HG03469 (cell line): ENCODE data around the gene SERF2.
"Not testable (repeated sequence)": the region's sequence is repeated elsewhere in the genome, so short reads cannot be mapped to it uniquely, and the experiment has no call there.

Experiments used
- ATAC-seq: cut with Tn5 transposase; IDR thresholded peaks from one replicate; pipeline ENCODE4 v1.9.1; 2021; ENCODE audit warnings: mild to moderate bottlenecking, moderate library complexity, moderate number of reproducible peaks; ENCODE audit not compliant: unreplicated experiment

Gene SERF2

DNA sequence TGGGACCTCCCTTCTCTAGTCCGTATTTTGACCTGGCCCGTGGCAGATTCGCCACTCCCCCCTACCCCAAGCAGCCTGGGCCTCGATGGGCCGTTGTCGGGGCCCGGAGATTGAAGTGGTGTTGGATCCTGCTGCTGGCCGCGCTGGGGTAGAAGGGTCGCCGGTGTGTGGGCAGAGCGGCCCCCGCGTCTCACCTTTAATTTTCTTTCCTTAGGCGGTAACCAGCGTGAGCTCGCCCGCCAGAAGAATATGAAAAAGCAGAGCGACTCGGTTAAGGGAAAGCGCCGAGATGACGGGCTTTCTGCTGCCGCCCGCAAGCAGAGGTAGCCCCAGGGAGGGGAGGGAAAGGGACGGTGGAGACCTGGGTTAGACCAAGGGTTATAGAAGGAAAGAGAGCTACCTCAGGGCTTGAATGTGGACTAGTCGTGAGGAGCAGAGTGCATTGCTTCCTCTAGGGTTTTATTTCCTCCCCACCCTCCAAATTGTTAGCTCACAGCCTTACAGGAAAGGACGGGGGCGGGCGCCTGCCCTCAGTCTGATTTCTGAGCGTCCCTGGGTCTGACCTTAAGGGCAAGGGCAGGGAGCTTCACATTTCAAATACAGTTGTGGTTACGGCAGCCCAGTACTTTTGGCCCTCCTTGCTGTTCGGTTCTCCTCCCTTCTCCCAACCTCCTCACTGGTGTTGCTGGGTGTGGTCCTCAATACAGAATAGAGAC, 799 bp downstream of the SERF2 start:
- no peak for ATAC-seq

DNA sequence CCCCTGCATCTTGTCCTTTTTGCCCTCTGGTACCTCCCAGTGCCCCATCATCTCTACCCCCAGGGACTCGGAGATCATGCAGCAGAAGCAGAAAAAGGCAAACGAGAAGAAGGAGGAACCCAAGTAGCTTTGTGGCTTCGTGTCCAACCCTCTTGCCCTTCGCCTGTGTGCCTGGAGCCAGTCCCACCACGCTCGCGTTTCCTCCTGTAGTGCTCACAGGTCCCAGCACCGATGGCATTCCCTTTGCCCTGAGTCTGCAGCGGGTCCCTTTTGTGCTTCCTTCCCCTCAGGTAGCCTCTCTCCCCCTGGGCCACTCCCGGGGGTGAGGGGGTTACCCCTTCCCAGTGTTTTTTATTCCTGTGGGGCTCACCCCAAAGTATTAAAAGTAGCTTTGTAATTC, 1.5 kb downstream of the SERF2 start:
- ATAC-seq = no peak

DNA sequence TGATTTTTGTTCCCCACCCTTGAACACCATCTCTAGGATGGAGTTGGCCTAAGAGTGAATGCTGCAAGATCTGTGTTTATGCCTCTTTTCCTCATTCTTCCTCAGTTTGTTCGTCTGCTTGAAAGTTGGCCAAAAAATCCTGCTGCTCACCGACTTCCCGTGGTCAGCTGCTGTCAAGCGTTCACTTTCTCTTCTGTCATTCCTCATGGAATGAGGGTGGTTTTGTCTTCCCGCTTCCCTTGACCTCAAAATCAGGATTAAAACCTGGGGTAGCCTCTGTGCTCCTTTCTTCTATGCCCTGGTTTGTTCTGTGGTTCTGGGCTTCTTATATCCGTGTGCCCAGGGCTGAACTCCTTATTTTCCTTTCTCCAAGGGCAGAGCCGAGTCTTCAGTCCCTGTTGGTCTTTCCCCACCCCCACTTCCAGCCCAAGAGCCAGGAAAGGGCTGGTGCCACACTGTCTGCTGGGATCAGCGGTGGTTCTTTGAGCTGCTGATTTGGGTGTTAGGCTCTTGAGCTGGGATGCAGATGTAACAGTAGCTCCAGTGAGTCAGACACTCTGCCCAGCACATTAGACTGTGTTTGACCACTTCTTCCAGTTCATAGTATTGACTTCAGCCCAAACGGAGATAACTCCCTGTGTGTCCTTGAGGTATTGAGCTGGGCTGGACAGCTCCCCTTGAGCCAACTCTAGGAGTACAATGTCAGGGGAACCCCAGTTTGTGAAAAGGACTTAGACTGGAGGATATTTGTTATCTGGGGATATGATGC, 2.3 kb downstream of the SERF2 start:
- no peak for ATAC-seq

DNA sequence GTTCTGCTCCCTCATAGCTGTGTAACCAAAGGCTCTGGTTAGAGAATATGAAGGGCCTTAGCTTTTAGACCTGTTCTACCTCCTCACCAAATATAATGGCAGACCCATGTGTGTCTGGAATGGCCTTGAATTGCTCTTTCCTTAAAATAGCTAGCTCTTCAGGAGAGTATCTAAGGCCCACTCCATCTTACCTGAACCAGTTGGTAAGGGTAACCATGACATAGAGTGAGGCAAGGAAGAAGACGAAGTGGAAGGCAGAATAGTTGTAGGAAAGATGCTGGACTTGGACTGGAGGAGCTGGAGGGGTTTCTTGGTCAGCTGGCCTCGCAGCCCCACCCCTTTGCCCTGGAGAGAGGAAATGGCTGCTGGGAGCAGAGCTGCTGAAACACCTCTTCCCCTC, 3.1 kb downstream of the SERF2 start:
- ATAC-seq = no peak

DNA sequence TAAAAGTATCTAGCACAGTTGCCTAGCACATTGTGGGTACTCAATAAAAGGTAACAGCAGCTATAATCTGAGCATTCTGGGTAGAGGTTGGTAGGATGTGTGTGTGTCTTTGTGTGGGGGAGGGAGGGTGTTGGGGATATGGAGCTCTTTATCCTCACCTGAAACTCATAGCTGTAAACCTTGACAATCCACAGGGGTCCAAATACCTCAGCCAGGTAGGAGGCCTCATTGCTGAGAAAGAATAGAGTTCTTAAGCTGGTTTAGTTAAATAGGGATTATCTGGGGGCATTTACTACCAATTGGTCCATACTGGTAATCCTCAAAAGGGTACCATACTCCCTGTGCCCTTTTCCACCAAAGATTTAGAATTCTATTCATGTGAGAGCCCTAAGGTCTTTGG, 3.9 kb downstream of the SERF2 start:
- ATAC-seq = no peak

DNA sequence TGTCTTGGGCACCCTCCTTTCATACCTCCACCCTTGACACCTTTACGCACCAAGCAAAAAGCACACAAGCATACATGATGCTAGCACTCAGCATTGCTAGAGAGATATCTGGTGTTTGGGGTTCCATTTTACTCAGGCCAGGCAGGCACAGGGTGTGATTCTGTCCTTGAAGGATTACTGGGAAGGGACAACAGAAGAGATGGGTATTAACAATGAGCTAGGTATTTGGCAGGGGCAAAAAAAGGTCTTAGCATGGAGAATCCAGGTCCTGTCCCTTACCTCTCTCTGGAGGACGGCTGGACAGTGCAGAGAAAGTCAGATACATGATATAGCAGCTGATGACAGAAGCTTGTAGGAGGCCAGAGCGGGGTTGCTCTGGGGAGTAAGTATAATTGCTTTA, 4.4 kb downstream of the SERF2 start:
- no peak for ATAC-seq

DNA sequence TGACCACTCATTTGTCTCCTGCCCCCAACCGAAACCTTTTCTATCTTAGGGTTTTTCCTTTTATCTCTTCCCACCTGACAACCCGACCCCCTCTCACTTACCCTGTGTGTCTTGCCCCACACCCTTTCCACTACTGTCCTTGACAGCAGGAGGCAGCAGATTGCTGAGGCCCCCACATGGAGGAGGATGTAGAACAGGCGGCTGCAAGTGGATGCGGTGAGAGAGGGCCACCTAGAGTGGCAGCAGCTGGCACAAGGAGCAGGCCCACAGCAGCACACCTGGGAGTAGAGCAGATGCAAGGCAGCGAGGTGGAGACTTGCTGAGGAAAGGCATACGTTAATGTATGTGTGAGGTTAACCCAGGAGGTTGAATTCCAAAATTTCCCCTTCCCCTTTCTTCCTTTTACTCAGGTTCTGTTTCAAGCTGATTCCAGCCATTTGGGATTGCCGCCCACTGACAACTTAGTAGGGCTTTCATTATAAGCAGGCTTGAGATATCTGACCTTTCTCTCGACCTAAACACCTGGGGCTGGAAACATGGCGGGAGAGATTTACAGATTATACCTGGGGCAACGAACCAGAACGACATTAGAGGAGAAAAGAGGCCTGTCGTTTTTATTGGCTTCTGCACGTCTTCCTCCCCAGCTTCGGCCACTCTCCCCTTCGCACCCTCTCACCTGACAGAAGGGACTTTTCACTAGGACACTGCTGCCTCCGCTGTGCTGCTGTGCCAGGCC, 7.3 kb downstream of the SERF2 start:
- ATAC-seq = no peak

DNA sequence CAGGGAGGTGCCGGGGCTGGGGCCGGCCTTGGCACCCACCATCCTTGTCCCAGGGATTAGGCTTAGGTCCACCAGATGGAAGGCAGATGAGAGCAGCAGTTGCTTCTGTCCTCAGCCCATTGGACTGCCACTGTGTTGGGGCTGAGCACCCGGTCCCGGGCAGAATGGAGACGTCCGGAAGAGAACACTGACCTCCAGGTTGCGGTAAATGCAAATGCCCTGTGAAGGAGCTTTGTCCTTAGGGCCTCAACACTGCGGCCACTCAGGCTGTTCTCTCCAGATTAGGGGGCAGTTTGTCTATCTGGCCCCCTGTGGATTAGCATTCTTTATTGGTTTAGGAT, 7.8 kb downstream of the SERF2 start, which contains the start of gene SERINC4:
SERINC4 (minus strand) TSS at position 276 of the 341 bp plus-strand sequence; CDS start at position 42, 234 bp downstream.
- ATAC-seq = no peak

DNA sequence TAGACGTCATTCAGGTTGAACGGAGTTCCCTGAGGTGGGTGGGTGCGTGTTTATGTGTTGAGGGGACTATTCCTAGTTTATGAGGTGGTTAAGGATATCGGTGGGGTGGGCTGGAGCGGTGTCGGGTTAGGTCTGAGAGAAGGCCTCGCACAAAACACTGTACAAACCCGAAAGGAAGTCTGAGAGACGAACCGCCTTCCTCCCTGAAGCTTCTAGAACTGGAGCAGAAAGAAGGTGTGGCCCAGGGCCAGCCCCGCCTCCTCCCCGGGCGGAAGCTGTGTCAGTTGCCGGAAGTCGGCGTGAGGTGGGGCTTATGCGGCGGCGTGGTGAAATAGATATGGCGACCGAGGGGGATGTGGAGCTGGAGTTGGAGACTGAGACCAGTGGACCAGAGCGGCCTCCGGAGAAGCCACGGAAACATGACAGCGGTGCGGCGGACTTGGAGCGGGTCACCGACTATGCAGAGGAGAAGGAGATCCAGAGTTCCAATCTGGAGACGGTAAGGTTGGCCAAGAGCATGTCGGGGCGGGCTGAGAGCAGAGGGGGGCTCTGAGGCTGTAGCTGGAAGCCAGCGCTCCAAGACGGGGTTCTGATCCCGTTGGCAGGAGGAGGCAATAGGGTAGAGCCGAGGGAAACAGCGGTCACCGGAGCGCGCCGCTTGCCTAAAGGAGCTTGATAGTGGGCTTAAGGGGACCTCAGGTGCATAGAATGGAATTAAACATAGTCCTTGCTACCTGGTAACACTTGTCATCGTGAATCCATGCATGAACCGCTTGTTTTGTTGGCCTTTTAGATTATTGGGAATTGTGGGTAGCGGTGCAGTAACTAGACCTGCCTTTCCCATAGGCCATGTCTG, 8.4 kb downstream of the SERF2 start, which contains the start of gene HYPK:
HYPK (plus strand) TSS at position 314 of the 856 bp plus-strand sequence; CDS start at position 338, 24 bp downstream.
- ATAC-seq = peak; percentile 42

DNA sequence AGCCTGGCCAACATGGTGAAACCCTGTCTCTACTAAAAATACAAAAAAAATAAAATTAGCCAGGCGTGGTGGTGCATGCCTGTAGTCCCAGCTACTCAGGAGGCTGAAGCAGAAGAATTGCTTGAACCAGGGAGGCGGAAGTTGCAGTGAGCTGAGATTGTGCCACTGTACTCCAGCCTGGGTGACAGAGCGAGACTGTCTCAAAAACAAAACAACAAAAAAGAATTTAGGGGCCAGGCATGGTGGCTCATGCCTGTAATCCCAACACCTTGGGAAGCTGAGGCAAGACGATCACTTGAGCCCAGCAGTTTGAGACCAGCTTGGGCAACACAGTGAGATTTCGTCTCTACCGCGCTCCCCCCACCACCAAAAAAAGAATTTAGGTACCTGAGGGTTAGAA, 10.6 kb downstream of the SERF2 start:
- ATAC-seq = not testable (repeated sequence)

DNA sequence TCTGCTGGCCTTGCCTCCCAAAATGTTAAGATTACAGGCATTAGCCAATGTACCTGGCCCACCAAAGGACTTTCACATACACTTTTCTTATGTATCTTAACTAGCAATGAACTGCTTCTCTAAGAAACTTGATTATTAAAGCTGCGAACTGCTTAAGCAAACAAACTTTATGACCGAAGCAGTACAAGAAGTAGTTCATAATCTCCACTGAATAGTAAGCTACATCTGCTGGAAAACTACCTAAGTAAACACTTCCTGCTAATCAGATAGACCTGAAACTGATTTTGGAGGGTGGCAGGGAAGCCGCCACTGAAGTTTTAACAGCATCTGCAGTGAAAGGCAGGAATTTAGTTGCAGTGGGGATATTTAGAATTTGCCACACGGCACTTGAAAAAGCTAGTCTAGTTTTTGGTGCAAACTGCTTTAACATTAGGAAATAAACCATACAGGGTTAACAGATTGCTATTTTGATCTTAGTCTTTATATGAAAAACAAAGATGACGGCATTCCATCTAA, 16.4 kb downstream of the SERF2 start:
- ATAC-seq = peak; percentile 2

DNA sequence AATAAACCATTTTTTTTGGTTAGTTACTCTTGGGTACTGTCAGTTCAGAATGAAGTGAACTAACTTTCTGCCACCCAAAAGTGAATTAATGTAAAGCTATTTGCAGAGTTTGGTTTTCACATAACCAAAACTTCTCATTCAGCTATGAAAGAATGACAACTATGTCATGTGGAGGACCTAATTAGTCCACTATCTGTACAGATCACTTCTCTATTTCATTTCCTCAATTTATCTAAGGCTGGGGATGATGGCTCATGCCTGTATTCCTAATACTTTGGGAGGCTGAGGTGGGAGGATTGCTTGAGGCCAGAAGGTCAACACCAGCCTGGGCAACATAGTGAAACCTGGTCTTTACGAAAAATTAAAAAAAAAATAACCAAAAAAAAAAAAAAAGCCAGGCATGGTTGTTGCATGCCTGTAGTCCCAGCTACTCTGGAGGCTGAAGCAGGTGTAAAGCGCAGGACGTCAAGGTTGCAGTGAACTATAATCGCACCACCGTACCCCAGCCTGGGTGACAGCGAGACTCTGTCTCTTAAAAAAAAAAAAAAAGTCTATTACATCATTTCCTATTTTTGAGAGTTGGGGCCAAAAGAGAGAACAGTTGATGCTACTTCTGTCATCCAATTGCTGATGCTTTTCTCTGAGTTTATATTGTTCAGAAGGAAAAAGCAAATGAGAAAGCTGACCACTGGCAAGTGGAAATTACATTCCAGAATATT, 17.0 kb downstream of the SERF2 start:
- peak; percentile 36 for ATAC-seq

DNA sequence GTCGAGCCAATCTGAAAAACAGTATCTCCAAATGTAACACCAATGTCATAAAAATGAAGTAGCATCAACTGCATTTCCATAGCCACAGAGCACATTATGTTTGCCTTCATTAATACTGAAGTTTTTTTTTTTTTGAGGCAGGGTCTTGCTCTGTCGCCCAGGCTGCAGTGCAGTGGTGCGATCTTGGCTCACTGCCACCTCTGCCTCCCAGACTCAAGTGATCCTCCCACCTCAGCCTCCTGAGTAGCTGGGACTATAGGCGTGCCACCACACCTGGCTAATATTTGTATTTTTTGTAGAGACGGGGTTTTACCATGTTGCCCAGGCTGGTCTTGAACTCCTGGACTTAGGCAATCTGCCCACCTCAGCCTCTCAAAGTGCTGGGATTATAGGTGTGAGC, 22.9 kb downstream of the SERF2 start:
- ATAC-seq = not testable (repeated sequence)

DNA sequence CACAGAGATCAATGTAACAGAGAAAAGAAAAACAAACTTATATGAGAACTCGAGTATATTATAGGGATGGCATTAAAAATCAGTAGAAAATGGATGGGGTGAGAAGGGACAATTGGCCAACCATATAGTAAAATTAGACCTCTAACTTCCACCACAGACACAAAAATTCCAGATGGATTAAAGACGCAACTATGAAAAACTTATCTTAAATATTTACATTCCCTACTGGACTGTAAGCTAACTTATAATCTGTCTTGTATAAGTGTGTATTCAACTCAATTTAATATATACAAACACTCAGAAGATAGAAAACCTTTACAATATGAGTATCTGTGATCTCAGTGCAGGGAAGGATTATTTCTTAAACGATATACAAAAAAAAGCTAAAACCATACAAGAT, 29.4 kb downstream of the SERF2 start:
- no peak for ATAC-seq

DNA sequence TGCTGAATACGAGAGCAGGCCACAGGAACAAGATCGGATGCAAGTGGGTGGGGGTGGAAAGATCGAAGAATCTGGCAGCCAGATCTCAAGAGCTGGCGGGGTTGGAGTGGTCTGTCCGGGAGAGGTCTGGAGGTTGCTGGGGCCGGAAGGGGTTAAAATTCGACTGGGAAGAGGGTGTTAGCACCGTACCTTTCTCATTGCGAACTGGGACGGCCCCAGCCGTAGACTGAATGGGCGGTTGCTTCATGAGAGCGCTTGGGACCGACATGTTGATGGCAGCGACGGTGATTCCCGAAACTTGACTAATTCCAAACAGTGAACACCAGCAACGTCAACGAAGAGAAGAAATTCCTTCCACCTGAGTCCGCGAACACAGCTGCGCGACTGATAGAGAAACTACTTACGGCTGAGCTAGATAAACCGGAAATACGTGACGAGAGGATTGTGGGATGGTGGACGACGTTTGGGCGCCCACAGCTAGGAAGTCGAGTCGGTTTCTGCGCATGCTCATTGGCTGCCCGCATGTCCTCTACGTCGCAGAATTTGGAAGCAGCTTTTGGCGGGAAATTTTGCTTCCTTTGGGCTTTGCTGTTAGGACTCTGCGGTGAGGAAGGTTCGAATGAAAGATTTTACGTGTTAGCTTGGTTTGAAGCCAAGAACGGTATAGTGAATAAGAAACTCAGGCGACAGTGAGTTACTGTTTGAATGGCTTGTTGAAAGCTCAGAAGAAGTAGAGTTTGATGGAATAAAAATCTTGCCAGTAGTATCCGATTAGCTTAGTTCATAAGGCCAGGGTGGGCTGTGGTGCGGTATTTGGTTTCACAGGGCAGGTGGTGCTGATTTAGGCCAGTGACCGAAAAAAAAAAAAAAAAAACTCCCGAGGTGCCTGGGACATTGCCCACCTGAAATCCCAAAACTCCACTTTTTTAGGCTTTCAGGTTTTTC, 32.5 kb downstream of the SERF2 start, which contains the start of gene MFAP1:
MFAP1 (minus strand) TSS at position 389 of the 945 bp plus-strand sequence; CDS start at position 268, 121 bp downstream.
- peak; percentile 45 for ATAC-seq

DNA sequence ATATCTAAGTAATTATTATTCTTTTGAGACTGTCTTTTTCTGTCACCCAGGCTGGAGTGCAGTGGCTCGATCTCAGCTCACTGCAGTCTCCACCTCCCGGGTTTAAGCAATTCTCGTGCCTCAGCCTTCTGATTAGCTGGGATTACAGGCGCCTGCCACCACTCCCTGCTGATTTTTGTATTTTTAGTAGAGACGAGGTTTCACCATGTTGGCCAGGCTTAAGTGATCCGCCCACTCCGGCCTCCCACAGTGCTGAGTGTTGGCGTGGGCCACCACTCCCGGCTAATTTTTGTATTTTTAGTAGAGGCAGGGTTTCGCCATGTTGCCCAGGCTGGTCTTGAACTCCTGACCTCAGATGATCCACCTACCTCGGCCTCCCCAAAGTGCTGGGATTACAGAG, 33.2 kb downstream of the SERF2 start:
- not testable (repeated sequence) for ATAC-seq

DNA sequence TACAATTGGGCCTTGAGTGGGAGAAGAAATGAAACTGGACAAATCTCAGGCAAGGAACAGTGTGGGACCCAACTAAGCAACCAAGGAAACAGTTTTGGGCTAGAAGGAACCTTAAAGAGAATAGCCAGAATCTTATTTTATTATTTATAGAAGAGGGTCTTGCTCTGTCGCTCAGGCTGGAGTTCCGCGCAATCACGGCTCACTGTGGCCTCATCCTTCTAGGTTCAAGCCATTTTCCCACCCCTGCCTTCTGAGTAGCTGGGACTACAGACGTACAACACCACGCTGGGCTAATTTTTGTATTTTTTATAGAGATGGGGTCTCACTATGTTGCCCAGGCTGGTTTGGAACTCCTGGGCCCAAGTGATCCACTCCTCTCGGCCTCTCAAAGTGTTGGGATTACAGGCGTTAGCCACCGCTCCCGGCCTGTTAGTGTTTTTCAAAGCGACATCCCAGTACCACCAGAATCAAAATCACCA, 33.9 kb downstream of the SERF2 start:
- no peak for ATAC-seq
